H9 (cell line): ENCODE data around the gene SWAP70. TPM values are rescaled to one million over a fixed set of nuclear protein-coding genes. Genes with fewer than 3 reads are reported as not detected.

Experiments
- DNase-seq: peaks from one replicate; pipeline ENCODE4 v3.0.0-alpha.2; 2017
- H2AFZ ChIP-seq: one replicate; pipeline ENCODE4 v1.6.1; 2013; ENCODE audit warnings: mild to moderate bottlenecking, low read length, control low read depth, moderate library complexity
- H2AK5ac ChIP-seq: 2 replicates; pipeline ENCODE4 v1.6.1; 2013; ENCODE audit warnings: low read length, control low read depth, mixed read lengths; ENCODE audit not compliant: insufficient read length
- H2BK120ac ChIP-seq: one replicate; pipeline ENCODE4 v1.6.1; 2013; ENCODE audit warnings: low read depth, mild to moderate bottlenecking, low read length, control low read depth, inconsistent platforms; ENCODE audit not compliant: poor library complexity, severe bottlenecking
- H2BK12ac ChIP-seq: 2 replicates; pipeline ENCODE4 v1.6.1; 2013; ENCODE audit warnings: low read length, control low read depth, mixed read lengths, low read depth; ENCODE audit not compliant: insufficient read length
- H2BK15ac ChIP-seq: 2 replicates; pipeline ENCODE4 v1.6.1; 2013; ENCODE audit warnings: low read depth, low read length, control low read depth
- H2BK20ac ChIP-seq: one replicate; pipeline ENCODE4 v1.6.1; 2013; ENCODE audit warnings: low read depth, mild to moderate bottlenecking, low read length, control low read depth, inconsistent platforms; ENCODE audit not compliant: poor library complexity, severe bottlenecking
- H2BK5ac ChIP-seq: 2 replicates; pipeline ENCODE4 v1.6.1; 2013; ENCODE audit warnings: low read length, control low read depth, mixed read lengths; ENCODE audit not compliant: insufficient read length
- H3K14ac ChIP-seq: 2 replicates; pipeline ENCODE4 v1.6.1; 2013; ENCODE audit warnings: low read length, control low read depth; ENCODE audit not compliant: insufficient read depth
- H3K18ac ChIP-seq: 2 replicates; pipeline ENCODE4 v1.6.1; 2013; ENCODE audit warnings: low read depth, mild to moderate bottlenecking, mixed read lengths, low read length, control low read depth; ENCODE audit not compliant: insufficient read length
- H3K23ac ChIP-seq: 2 replicates; pipeline ENCODE4 v1.6.1; 2013; ENCODE audit warnings: low read length, control low read depth, mixed read lengths, low read depth; ENCODE audit not compliant: insufficient read length
- H3K23me2 ChIP-seq: 2 replicates; pipeline ENCODE4 v1.6.1; 2013; ENCODE audit warnings: low read depth, mild to moderate bottlenecking, mixed read lengths, low read length, control low read depth; ENCODE audit not compliant: insufficient read length, poor library complexity, severe bottlenecking
- H3K27ac ChIP-seq: 2 replicates; pipeline ENCODE4 v1.5.1; 2013; ENCODE audit warnings: low read length, control low read depth, mixed read lengths, low read depth; ENCODE audit not compliant: insufficient read length
- H3K27me3 ChIP-seq: 2 replicates; pipeline ENCODE4 v1.6.1; 2013; ENCODE audit warnings: low read length, control low read depth, inconsistent platforms; ENCODE audit not compliant: insufficient read depth
- H3K4ac ChIP-seq: 2 replicates; pipeline ENCODE4 v1.6.1; 2013; ENCODE audit warnings: low read depth, mild to moderate bottlenecking, control low read depth, inconsistent platforms, low read length, moderate library complexity
- H3K4me1 ChIP-seq: 2 replicates; pipeline ENCODE4 v1.6.1; 2013; ENCODE audit warnings: low read length, control low read depth, inconsistent platforms; ENCODE audit not compliant: insufficient read depth
- H3K4me2 ChIP-seq: 2 replicates; pipeline ENCODE4 v1.6.1; 2013; ENCODE audit warnings: low read length, control low read depth, mixed read lengths; ENCODE audit not compliant: insufficient read length, insufficient read depth
- H3K56ac ChIP-seq: 2 replicates; pipeline ENCODE4 v1.6.1; 2013; ENCODE audit warnings: low read depth, mild to moderate bottlenecking, mixed read lengths, low read length, control low read depth; ENCODE audit not compliant: insufficient read length
- H3K79me1 ChIP-seq: 2 replicates; pipeline ENCODE4 v1.6.1; 2013; ENCODE audit warnings: low read depth, mild to moderate bottlenecking, moderate library complexity, low read length, control low read depth, inconsistent platforms; ENCODE audit not compliant: insufficient read depth, poor library complexity, severe bottlenecking
- H3K79me2 ChIP-seq: 2 replicates; pipeline ENCODE4 v1.6.1; 2013; ENCODE audit warnings: low read length, control low read depth, inconsistent platforms; ENCODE audit not compliant: insufficient read depth
- H3K9ac ChIP-seq: 2 replicates; pipeline ENCODE4 v1.6.1; 2013; ENCODE audit warnings: low read length, control low read depth, mixed read lengths; ENCODE audit not compliant: insufficient read length; ENCODE audit errors: extremely low read depth
- H3K9me3 ChIP-seq: one replicate; pipeline ENCODE4 v1.6.1; 2013; ENCODE audit warnings: low read depth, low read length, inconsistent platforms; ENCODE audit not compliant: control insufficient read depth
- H3T11ph ChIP-seq: one replicate; pipeline ENCODE4 v1.6.1; 2013; ENCODE audit warnings: mild to moderate bottlenecking, low read length, control low read depth, inconsistent platforms
- H4K20me1 ChIP-seq: one replicate; pipeline ENCODE4 v1.6.1; 2013; ENCODE audit not compliant: control insufficient read depth, insufficient read length, insufficient read depth
- H4K5ac ChIP-seq: 2 replicates; pipeline ENCODE4 v1.6.1; 2013; ENCODE audit warnings: low read depth, mild to moderate bottlenecking, mixed read lengths, low read length, control low read depth; ENCODE audit not compliant: insufficient read length
- H4K8ac ChIP-seq: replicated peaks from 2 replicates; pipeline ENCODE4 v1.6.1; 2013; ENCODE audit warnings: low read length, control low read depth, mixed read lengths, low read depth; ENCODE audit not compliant: insufficient read length
- H4K91ac ChIP-seq: 2 replicates; pipeline ENCODE4 v1.6.1; 2013; ENCODE audit warnings: low read depth, mild to moderate bottlenecking, moderate library complexity, mixed read lengths, low read length, control low read depth; ENCODE audit not compliant: insufficient read length
- H3K27ac Mint-ChIP-seq, 3 experiments: 2 replicates in 2 of 3; 3 replicates in 1 of 3; pipeline ENCODE4 v1.8.0; 2020 to 2021; ENCODE audit warnings: mixed read lengths in 3 of 3, mild to moderate bottlenecking in 1 of 3, moderate library complexity in 1 of 3
- H3K27me3 Mint-ChIP-seq: 2 replicates; pipeline ENCODE4 v1.8.0; 2021; ENCODE audit warnings: low read depth, mild to moderate bottlenecking, moderate library complexity, mixed read lengths
- H3K36me3 Mint-ChIP-seq, 3 experiments: 2 replicates in 2 of 3; 3 replicates in 1 of 3; pipeline ENCODE4 v1.8.0; 2020 to 2021; ENCODE audit warnings: low read depth in 3 of 3, mixed read lengths in 3 of 3; ENCODE audit not compliant: insufficient read depth in 1 of 3
- H3K4me1 Mint-ChIP-seq, 2 experiments: 2 replicates each; pipeline ENCODE4 v1.8.0; 2020; ENCODE audit warnings: mixed read lengths in 2 of 2
- H3K4me3 Mint-ChIP-seq, 2 experiments: 2 replicates in 1 of 2; 3 replicates in 1 of 2; pipeline ENCODE4 v1.8.0; 2020 to 2021; ENCODE audit warnings: mild to moderate bottlenecking in 2 of 2, mixed read lengths in 2 of 2, moderate library complexity in 1 of 2
- H3K9me3 Mint-ChIP-seq, 2 experiments: 2 replicates in 1 of 2; 3 replicates in 1 of 2; pipeline ENCODE4 v1.8.0; 2020; ENCODE audit warnings: mild to moderate bottlenecking in 2 of 2, mixed read lengths in 2 of 2, moderate library complexity in 1 of 2
- WGBS: extraction: QIAGEN DNeasy Blood & Tissue Kit; methylation state at CpG from one replicate; pipeline ENCODE4 v1.1.7; 2013; ENCODE audit warnings: missing lambda C conversion rate, low lambda C conversion rate, mixed read lengths; ENCODE audit not compliant: insufficient read length; ENCODE audit errors: extremely low coverage; 5-methylcytosine and 5-hydroxymethylcytosine counted together
- total RNA-seq: library from RNA; stranded (reverse); gene quantifications from 2 replicates; pipeline ENCODE4 v1.2.1, GENCODE V29; 2021
- TF ChIP-seq, protein P1 (sequence below): fragments of 200-600 bp; sonication (generic); conservative IDR thresholded peaks from 3 replicates; pipeline ENCODE4 v1.8.0; 2021; ENCODE audit warnings: antibody characterized with exemption, mild to moderate bottlenecking

SWAP70 gene
- total RNA-seq, 1 experiment from 2014 or later, result 34.4 TPM

GRCh38 chr11:9789910-9790309 is 126.0 kb downstream of the SWAP70 start:
- H4K5ac ChIP-seq, result no peak overlapping the region
- no peak overlapping the region for H4K91ac ChIP-seq
- no peaks in the 10 kb centered on the region for H3K27me3 ChIP-seq
- no peak overlapping the region for H3K27ac ChIP-seq
- no peaks in the 10 kb centered on the region for H3K9me3 ChIP-seq
- peaks cover 0 to 4% of the 10 kb centered on the region in 2 experiments; a peak in 1 of 4 replicates for H3K4me1 Mint-ChIP-seq
- no peak overlapping the region for H3K4ac ChIP-seq
- H2BK5ac ChIP-seq, result no peak overlapping the region
- DNase-seq, result no peak
- H3K36me3 Mint-ChIP-seq, result peaks cover 14 to 32% (median 17%) of the 10 kb centered on the region in 3 experiments; a peak in 5 of 7 replicates
- no peaks in the 10 kb centered on the region for H3K79me1 ChIP-seq
- H3K27ac Mint-ChIP-seq, result no peak overlapping the region; a peak in 1 of 7 replicates
- no peak overlapping the region for H2AK5ac ChIP-seq
- no peak overlapping the region for H2BK12ac ChIP-seq
- TF ChIP-seq, protein P1, sequence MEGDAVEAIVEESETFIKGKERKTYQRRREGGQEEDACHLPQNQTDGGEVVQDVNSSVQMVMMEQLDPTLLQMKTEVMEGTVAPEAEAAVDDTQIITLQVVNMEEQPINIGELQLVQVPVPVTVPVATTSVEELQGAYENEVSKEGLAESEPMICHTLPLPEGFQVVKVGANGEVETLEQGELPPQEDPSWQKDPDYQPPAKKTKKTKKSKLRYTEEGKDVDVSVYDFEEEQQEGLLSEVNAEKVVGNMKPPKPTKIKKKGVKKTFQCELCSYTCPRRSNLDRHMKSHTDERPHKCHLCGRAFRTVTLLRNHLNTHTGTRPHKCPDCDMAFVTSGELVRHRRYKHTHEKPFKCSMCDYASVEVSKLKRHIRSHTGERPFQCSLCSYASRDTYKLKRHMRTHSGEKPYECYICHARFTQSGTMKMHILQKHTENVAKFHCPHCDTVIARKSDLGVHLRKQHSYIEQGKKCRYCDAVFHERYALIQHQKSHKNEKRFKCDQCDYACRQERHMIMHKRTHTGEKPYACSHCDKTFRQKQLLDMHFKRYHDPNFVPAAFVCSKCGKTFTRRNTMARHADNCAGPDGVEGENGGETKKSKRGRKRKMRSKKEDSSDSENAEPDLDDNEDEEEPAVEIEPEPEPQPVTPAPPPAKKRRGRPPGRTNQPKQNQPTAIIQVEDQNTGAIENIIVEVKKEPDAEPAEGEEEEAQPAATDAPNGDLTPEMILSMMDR, result no peak
- H3K9ac ChIP-seq, result no peak overlapping the region
- H4K8ac ChIP-seq, result no peak overlapping the region
- no peak overlapping the region for H2BK120ac ChIP-seq
- H3K9me3 Mint-ChIP-seq, result no peaks in the 10 kb centered on the region
- H3K14ac ChIP-seq, result no peak overlapping the region
- H4K20me1 ChIP-seq, result no peaks in the 10 kb centered on the region
- no peak overlapping the region for H3K56ac ChIP-seq
- no peaks in the 10 kb centered on the region for H3K27me3 Mint-ChIP-seq
- no peak overlapping the region for H2BK15ac ChIP-seq
- no peak overlapping the region for H3K23ac ChIP-seq
- no peaks in the 10 kb centered on the region for H3K4me1 ChIP-seq
- WGBS, result no CpG with 5 or more reads among the region's 3 CpGs
- no peak overlapping the region for H3T11ph ChIP-seq
- no peak overlapping the region for H3K18ac ChIP-seq
- no peaks in the 10 kb centered on the region for H3K23me2 ChIP-seq
- no peak overlapping the region for H2AFZ ChIP-seq
- H3K4me3 Mint-ChIP-seq, result no peak overlapping the region
- H3K79me2 ChIP-seq, result no peaks in the 10 kb centered on the region
- H2BK20ac ChIP-seq, result no peak overlapping the region
- no peak overlapping the region for H3K4me2 ChIP-seq
